ENCODE measurements around the gene PTPRD. TPM values are rescaled to one million over a fixed set of nuclear protein-coding genes. Genes with fewer than 3 reads are reported as not detected.

The PTPRD gene
- total RNA-seq, 1 experiment from 2014 or later, result 0.02 TPM

GRCh38 chr9:8287970-8288369, 2324.8 kb downstream of the PTPRD start:
- RAD21 ChIA-PET (ENCODE audit: low non-redundant PET in 1 of 2, low total read pairs in 2 of 2, uncharacterized antibody in 2 of 2, unreplicated experiment in 2 of 2), result no interaction called here
- H3K4me3 ChIP-seq (replicated peaks in 1 of 2; ENCODE audit: low read depth in 1 of 2, low read length in 2 of 2), result no peak overlapping the region
- intact Hi-C loops (cut with micrococcal nuclease), result no loop called here

More at GRCh38 chr9:8287970-8288369, 2324.8 kb downstream of the PTPRD start:
- POLR2A ChIA-PET, result no interaction called here
- DNase-seq (ENCODE audit: low read depth, low spot score) (no peak), ATAC-seq (no peak)
- no peak overlapping the region for H3K27ac ChIP-seq (ENCODE audit: low read depth, low read length)
- no peaks in the 10 kb centered on the region for H3K79me2 ChIP-seq (ENCODE audit: insufficient read depth, low read length)
- BruUV-seq (replicated peaks), result no TSS peak
- peaks cover 11 to 28% of the 10 kb centered on the region in 2 experiments; a peak in 2 of 4 replicates for H3K9me3 ChIP-seq (ENCODE audit: control insufficient read depth in 1 of 2, insufficient read depth in 1 of 2, low read depth in 1 of 2, low read length in 2 of 2)
- no peaks in the 10 kb centered on the region for H3K9me2 ChIP-seq (ENCODE audit: insufficient read depth)
- H3K27me3 ChIP-seq (ENCODE audit: insufficient read depth, low read length), result no peaks in the 10 kb centered on the region
- H2AFZ ChIP-seq (ENCODE audit: low read depth, low read length, poor library complexity, severe bottlenecking), result no peak overlapping the region
- H3K4me1 ChIP-seq (ENCODE audit: control insufficient read depth in 1 of 2, insufficient read depth in 2 of 2, low read length in 2 of 2), result no peaks in the 10 kb centered on the region
- CTCF ChIA-PET, result no interaction called here
- no peaks in the 10 kb centered on the region for H4K20me1 ChIP-seq (ENCODE audit: insufficient read depth)
- no peaks in the 10 kb centered on the region for H3K36me3 ChIP-seq (ENCODE audit: control insufficient read depth in 1 of 2, insufficient read depth in 2 of 2, low read length in 2 of 2)
- TF ChIP-seq SRF (IDR thresholded peaks at IDR 0.05; ENCODE audit: low read depth) (no peak), SP1 (IDR thresholded peaks at IDR 0.05; ENCODE audit: low read depth) (no peak), JUND (IDR thresholded peaks at IDR 0.05) (no peak), REST (IDR thresholded peaks at IDR 0.05; ENCODE audit: low read depth) (no peak), CBX3 (IDR thresholded peaks at IDR 0.05; ENCODE audit: low read depth) (no peak), CTCF (IDR thresholded peaks at IDR 0.05 in 2 of 3, conservative IDR thresholded peaks at IDR 0.05 in 1 of 3; ENCODE audit: borderline replicate concordance in 1 of 3, insufficient read depth in 1 of 3, low read depth in 2 of 3, low read length in 2 of 3) (no peak), TCF7L2 (IDR thresholded peaks at IDR 0.05; ENCODE audit: borderline replicate concordance, extremely low read depth, insufficient read depth, insufficient read length) (no peak), MAX (IDR thresholded peaks at IDR 0.05) (no peak), EZH2 (IDR thresholded peaks at IDR 0.05) (no peak), ELF1 (IDR thresholded peaks at IDR 0.05; ENCODE audit: borderline replicate concordance, low read depth) (no peak), YY1 (IDR thresholded peaks at IDR 0.05; ENCODE audit: extremely low read depth, insufficient replicate concordance, low read depth, low read length) (no peak), ATF3 (IDR thresholded peaks at IDR 0.05) (no peak), POLR2A (IDR thresholded peaks at IDR 0.05; ENCODE audit: borderline replicate concordance, extremely low read depth, insufficient read depth, insufficient read length) (no peak), ZFX (IDR thresholded peaks at IDR 0.05) (no peak), EZH2phosphoT487 (IDR thresholded peaks at IDR 0.05; ENCODE audit: borderline replicate concordance) (no peak), ZBTB33 (IDR thresholded peaks at IDR 0.05; ENCODE audit: extremely low read depth, insufficient replicate concordance, low read length) (no peak), FOSL1 (IDR thresholded peaks at IDR 0.05; ENCODE audit: low read depth) (no peak)
- no peak overlapping the region for H3K4me2 ChIP-seq (ENCODE audit: low read length)
- no peak overlapping the region for H3K9ac ChIP-seq (ENCODE audit: low read length)
